Activated CD4-positive, alpha-beta T cell treated with anti-CD3 and anti-CD28 coated beads, Interleukin-2, amount 50 U/mL, for 4 hours (primary cell): ENCODE results near the gene AKT1.

Source experiments
- DNase-seq, 2 experiments: peaks; one replicate each; pipeline ENCODE4 v3.0.0-alpha.2; 2020

Gene AKT1

DNA sequence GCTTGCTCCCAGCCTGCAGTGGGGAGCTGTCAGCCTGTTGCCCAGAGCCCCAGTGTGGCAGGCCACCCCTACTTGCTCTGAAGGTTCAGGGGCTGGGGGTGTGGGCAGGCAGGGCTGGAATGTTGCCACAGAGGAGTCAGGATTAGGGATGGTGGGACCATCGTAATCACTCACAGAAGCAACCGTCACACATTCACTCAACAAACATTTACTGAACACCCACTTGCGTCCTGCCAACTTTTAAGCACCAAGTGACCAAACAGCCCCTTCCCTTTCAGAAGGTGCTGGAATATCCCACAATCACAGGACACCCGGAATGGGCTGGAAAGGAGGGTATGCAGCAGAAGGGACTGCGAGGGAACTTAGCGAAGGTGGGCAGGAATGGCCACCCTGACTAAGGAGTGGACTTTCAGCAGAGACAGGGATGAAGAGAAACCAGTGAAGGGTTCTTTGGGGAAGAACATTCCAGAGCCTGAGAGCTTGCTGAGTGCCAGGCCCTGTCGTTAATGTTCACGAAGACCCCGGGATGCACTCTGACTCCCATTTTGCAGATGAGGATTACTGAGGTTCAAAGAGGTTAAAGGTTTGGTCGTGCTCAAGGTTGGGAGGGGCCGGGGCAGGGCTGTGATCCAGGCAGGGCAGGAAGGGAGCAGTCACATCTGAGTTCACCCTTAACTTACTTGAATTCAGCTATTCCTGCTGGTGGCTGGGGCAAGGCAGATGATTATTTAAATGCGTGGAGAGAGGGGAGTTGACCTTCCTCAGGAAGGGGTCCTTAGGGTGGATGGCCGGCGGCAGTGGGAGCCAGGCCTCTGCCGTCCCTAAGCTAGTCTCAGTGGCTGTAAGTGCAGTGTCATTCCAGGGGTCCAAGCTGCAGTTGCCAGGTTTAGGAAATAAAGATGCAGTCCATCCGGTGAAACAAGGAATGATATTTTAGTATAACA lies 3.0 kb upstream of the AKT1 start:
- DNase-seq: no peak

- no peak for DNase-seq
Measured at GRCh38 chr14:104797115-104798044, 1.8 kb upstream of the AKT1 start.

GRCh38 chr14:104796687-104797081 lies 1.1 kb upstream of the AKT1 start:
- DNase-seq: no peak

DNA sequence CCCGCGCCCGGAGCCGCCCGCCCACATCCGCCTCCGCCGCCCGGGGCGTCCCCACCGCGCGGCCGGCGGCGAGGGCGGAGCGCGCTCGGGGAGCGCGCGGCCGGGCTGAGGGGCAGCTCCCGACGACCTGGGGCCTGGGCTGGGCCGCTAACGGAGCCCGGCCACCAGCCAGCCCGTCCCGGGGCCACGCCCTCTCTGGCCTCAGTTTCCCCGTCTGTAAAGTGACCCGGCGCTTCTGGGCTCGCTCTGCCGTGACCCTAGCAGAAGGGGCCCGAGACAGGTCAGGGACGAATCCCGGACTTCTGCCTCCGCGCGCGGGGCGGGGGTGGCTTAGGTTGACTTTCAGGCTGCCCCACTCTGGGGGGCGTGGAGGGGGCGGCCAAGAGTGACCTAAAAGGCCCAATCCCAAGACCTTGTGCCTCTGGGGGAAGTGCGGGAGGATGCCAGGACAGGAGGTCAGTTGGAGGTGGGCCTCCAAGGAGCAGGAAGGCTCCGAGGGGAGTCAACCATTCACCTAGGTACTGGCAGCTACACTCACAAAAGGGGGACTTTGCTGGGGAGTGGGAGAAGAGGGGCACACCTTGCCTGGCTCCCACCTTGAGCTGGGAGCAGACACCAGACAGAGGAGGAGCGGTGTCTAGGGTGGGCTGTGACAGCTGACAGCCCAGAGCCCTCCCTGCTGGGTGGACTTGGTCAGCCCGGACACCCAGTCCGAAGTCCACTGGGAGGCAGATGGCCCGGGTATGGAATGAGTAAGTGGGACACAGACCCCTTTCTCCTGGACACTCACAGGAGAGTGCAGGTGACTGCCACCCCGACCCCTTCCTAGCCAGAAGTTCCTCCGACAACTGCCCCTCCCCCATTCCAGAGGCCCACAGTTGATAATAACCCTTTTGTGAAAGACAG lies 486 bp upstream of the AKT1 start:
- DNase-seq: peak; percentile 45 to 51

- no peak for DNase-seq
Measured at GRCh38 chr14:104794631-104794992, 936 bp downstream of the AKT1 start.

- no peak for DNase-seq
Measured at GRCh38 chr14:104794099-104794498, 1.4 kb downstream of the AKT1 start.

- DNase-seq: no peak
Measured at GRCh38 chr14:104793703-104793959, 1.9 kb downstream of the AKT1 start.

- DNase-seq: no peak
Measured at GRCh38 chr14:104792945-104793702, 2.4 kb downstream of the AKT1 start.

DNA sequence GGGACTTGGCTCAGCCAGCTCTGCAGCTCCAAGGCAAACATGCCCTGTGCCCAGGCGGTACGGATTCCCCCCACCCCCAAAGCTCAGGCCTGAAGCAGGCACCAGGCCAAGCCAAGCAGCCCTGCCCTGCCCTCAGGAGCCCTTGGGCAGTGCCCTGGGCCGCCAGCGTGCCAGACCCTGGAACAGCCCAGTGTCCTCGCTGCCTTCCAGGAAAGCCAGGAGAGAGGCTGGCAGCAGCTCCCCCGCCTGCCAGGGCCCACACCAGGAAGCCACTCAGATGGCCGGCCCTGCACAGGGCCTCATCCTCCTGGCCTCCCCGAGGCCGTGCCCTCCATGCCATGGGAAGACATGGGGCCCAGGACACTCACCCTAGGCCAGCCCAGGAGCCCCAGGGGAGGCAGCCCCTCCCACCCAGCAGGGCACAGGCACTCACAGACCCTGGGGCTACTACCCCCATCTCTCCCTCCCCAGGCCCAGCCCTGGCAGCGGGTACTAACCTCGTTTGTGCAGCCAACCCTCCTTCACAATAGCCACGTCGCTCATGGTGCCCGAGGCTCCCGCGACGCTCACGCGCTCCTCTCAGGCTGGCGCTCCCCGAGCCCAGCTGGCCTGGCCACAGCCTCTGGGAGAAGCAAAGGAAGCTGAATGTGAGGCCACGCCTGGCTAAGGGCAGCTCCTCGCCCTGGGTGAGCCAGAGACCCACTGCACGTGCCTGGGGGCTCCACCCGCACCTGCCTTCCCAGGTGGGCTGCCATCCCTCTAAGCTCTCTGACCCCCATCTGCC lies 3.3 kb downstream of the AKT1 start:
- DNase-seq: no peak

DNA sequence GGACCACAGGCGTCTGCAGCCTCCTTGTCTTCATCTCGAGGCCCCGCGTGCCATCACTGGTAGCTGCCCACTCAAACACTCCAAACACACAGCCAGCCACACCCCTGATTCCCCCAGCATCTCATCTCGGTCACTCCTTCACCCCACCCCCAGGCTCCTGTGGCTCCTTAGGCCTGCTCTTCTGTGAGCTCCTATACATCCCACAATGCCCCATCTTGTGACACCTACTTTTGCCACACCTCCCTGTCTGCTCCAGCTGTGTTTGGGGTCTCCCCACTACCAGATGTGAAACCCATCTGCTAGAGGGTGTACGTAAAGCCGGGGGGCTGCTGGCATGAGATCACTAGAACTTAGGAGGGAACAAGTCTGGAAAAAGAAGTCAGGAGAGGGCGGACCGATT lies 4.1 kb downstream of the AKT1 start:
- DNase-seq: no peak

- no peak for DNase-seq
Measured at GRCh38 chr14:104789752-104790743, 5.5 kb downstream of the AKT1 start.

DNA sequence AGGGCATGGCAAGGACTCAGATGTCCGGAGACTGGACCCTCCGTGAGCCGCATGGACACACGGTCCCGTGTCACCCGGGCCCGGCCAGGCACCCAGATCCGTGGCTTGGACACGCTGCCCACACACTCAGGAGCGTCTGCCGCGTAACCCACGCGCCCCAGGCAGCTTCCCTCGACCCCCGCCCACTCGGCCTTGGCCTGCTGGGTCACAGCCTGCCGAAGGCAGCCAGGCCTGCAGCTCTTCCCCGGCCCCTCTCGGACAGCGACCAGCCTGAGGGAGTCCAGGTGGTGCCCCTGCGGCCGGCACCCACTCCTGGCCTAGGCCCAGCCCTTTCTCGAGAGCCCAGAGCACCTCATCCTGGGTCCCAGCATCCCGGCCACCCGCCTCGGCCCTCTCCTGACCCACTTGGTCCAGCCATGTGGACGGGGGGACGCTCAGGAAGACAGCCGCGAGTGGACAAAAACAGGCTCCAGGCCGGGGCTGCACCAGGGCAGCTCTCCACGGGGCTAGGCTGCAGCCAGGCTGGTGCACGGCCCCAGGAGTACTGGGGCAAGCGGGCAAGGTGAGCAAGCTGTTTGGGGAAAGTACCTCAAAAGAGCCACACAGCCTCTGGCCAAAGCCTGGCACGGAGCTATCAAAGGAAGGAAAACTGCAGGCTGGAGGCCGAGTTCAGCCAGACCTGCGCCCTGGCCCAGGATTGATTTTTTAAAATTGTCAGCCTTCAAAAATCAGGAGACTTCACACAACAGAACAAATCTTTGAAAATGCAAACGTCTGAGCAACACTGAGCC lies 6.5 kb downstream of the AKT1 start:
- no peak for DNase-seq

DNA sequence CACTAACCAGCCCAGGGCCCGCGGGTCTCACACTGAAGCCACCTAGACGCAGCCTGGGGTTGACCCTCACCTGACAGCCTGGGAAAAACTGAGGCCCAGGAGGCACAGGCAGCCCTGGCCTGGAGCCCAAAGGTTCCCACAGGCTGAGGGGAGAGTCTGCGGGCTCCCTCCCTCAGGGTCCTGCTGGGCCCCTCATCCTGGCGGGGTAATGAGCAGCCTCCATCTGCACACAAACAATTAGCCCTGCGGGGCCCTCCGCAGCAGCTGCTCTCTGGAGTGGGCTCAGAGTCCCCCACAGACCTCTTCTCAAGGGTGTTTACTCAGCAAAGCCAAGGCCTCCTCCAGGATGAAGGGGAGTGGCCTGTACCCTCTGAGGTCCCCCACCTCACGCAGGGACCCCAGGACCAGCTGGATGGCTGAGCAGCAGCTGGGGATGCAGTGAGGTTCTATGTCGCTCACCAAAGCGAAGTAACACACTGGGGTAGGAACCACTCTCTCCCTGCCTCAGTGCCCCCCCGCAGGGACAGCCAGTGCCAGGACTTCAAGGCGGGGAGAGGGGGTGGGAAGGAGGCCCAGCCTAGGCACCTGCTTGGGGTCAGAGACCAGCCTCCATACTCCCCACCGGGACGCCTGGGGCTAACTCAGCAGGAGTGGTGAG lies 7.3 kb downstream of the AKT1 start:
- DNase-seq: no peak

- no peak for DNase-seq
Measured at GRCh38 chr14:104787736-104788135, 7.8 kb downstream of the AKT1 start.

DNA sequence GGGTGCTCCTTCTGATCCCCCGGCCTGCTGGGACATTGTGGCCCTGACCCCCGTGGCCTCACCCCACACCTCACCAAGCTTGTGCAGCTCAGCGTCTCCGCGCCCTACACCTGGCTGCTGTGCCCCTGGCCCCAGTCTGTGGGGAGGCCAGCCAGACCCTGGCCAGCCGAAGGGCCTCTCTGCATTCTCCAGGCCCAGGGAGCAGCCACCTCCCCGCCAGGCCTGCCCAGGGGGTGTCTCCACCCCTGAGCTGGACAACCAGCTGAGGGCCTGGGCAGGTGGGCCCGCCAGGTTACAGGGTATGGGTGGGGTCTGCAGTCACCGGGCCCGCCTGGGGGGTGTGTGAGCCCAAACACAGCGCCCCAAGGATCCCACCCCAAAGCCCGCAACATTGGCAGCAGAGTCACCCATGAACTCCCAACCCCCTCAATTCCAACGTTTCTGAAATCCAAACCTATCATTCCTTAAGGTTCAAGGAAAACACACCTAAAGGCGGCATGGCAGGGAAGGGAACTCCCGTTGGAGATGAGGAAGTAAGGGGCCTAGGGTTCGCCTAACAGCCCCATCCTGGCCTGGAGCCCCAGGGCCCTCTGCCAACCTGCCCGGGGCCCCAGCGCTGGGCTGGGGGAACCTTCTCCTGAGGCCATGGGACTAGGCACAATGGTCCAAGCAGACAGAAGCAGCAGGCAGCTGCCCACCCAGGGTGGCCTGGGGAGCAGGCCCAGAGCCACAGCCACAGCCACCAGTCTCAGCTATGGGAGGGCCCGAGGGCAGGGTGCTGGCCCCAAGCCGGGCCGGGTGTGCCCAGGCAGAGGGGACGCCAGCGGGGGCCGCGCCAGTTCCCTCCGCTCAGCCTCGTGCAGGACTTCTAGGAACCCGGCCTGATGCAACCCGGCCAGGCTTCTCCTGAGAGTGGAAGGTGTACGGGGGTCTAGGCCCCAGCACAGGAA lies 8.5 kb downstream of the AKT1 start:
- no peak for DNase-seq

DNA sequence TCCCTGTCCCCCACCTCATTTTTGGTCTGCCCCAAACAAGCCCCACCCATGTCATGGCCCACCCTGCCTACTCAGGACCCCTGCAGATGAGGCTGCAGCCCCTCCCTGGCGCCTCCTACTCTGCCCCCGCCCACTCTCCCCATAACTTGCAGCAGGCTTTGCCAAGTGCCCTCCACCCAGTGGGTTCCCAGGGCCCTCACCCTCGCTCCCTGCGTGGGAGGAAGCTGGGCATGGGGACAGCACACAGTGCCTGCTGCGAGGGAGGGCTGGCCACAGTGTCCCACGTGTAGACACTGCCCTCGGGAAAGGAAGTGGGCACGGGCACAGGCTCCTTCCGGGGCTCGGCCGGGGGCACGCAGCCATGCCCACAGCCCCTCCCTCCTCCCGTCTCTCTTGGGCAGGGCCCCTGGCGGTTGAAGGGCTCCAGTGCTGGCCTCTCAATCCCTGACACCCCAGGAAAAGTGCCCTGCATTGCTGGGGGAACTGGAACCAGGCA lies 9.4 kb downstream of the AKT1 start:
- DNase-seq: no peak

DNA sequence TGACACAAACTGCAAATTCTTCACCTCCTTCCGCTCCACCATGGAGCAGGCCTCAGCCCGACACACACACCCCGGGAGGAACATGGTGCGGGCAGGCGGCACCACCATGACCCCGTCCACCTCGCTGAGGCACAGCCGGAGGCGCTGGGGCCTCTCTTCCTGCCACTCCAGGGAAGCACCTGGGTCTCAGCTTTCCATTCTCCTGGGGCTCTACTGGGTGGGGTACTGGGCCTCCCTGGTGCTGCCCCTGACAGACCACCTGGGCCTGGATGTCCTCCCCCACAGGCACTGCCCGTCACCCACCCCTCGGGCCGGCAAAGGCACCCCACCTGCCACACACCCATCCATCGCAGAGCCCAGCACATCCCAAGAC lies 9.9 kb downstream of the AKT1 start:
- DNase-seq: no peak
